ENCODE data around the gene RBBP8.
"Not testable (repeated sequence)": the region's sequence is repeated elsewhere in the genome, so short reads cannot be mapped to it uniquely, and the experiment has no call there.

Gene RBBP8

GRCh38 chr18:22900558-22901238, 32.4 kb upstream of the RBBP8 start:
- H3K9me3 ChIP-seq (ENCODE audit: insufficient read depth, low read length): peaks cover 8% of the 10 kb centered on the region; the same call in 1 of the 2 replicates
- no peaks in the 10 kb centered on the region for H3K79me2 ChIP-seq (ENCODE audit: insufficient read depth, low read length)
- no peak overlapping the region for H3K4me3 ChIP-seq (ENCODE audit: insufficient read depth, low read length, poor library complexity, severe bottlenecking)
- no peaks in the 10 kb centered on the region for H3K36me3 ChIP-seq (ENCODE audit: low read length)
- H3K9ac ChIP-seq (ENCODE audit: low read length): no peak overlapping the region
- H4K20me1 ChIP-seq (ENCODE audit: low read depth, low read length): peaks cover 2% of the 10 kb centered on the region; the same call in 1 of the 2 replicates
- H2AFZ ChIP-seq (ENCODE audit: low read depth, low read length, severe bottlenecking): no peak overlapping the region
- H3K4me2 ChIP-seq (ENCODE audit: low read depth, low read length, poor library complexity, severe bottlenecking): no peak overlapping the region
- no peak overlapping the region for H3K27ac ChIP-seq (ENCODE audit: low read depth, low read length)
- H3K9me2 ChIP-seq (replicated peaks; ENCODE audit: insufficient read depth, low read length): no peaks in the 10 kb centered on the region
- TF ChIP-seq CTCF (IDR thresholded peaks at IDR 0.05; ENCODE audit: insufficient read depth, low read length, poor library complexity, severe bottlenecking) (no peak), EZH2phosphoT487 (conservative IDR thresholded peaks at IDR 0.05; ENCODE audit: low read length) (no peak)
- no peaks in the 10 kb centered on the region for H3F3A ChIP-seq (ENCODE audit: insufficient read depth)
- no peaks in the 10 kb centered on the region for H3K27me3 ChIP-seq (ENCODE audit: low read length)

GRCh38 chr18:22902093-22902492, 31.0 kb upstream of the RBBP8 start:
- peaks cover 8% of the 10 kb centered on the region; the same call in 1 of the 2 replicates for H3K9me3 ChIP-seq (ENCODE audit: insufficient read depth, low read length)
- no peaks in the 10 kb centered on the region for H3K27me3 ChIP-seq (ENCODE audit: low read length)
- H4K20me1 ChIP-seq (ENCODE audit: low read depth, low read length): peaks cover 2% of the 10 kb centered on the region; the same call in 1 of the 2 replicates
- no peaks in the 10 kb centered on the region for H3K79me2 ChIP-seq (ENCODE audit: insufficient read depth, low read length)
- H3K36me3 ChIP-seq (ENCODE audit: low read length): no peaks in the 10 kb centered on the region
- no peaks in the 10 kb centered on the region for H3F3A ChIP-seq (ENCODE audit: insufficient read depth)
- no peak overlapping the region for H3K4me3 ChIP-seq (ENCODE audit: insufficient read depth, low read length, poor library complexity, severe bottlenecking)
- H3K9ac ChIP-seq (ENCODE audit: low read length): no peak overlapping the region
- H3K9me2 ChIP-seq (replicated peaks; ENCODE audit: insufficient read depth, low read length): no peaks in the 10 kb centered on the region
- H3K27ac ChIP-seq (ENCODE audit: low read depth, low read length): no peak overlapping the region
- H3K4me2 ChIP-seq (ENCODE audit: low read depth, low read length, poor library complexity, severe bottlenecking): no peak overlapping the region
- no peak for TF ChIP-seq CTCF (IDR thresholded peaks at IDR 0.05; ENCODE audit: insufficient read depth, low read length, poor library complexity, severe bottlenecking)
- H2AFZ ChIP-seq (ENCODE audit: low read depth, low read length, severe bottlenecking): no peak overlapping the region

GRCh38 chr18:22903248-22903647, 29.9 kb upstream of the RBBP8 start:
- not testable (repeated sequence) for H4K20me1 ChIP-seq (ENCODE audit: low read depth, low read length); H3K9me3 ChIP-seq (ENCODE audit: insufficient read depth, low read length); H3K79me2 ChIP-seq (ENCODE audit: insufficient read depth, low read length); H3K27me3 ChIP-seq (ENCODE audit: low read length); H3K36me3 ChIP-seq (ENCODE audit: low read length); H3K27ac ChIP-seq (ENCODE audit: low read depth, low read length); H3K9ac ChIP-seq (ENCODE audit: low read length); H3K9me2 ChIP-seq (replicated peaks; ENCODE audit: insufficient read depth, low read length); H2AFZ ChIP-seq (ENCODE audit: low read depth, low read length, severe bottlenecking); H3F3A ChIP-seq (ENCODE audit: insufficient read depth); H3K4me3 ChIP-seq (ENCODE audit: insufficient read depth, low read length, poor library complexity, severe bottlenecking); H3K4me2 ChIP-seq (ENCODE audit: low read depth, low read length, poor library complexity, severe bottlenecking)

GRCh38 chr18:22912149-22912548, 21.0 kb upstream of the RBBP8 start:
- Histone ChIP-seq H3F3A (ENCODE audit: insufficient read depth) (no peaks in the 10 kb centered on the region), H3K79me2 (ENCODE audit: insufficient read depth, low read length) (no peaks in the 10 kb centered on the region), H3K9me3 (ENCODE audit: insufficient read depth, low read length) (no peaks in the 10 kb centered on the region), H3K27ac (ENCODE audit: low read depth, low read length) (no peak overlapping the region), H3K4me2 (ENCODE audit: low read depth, low read length, poor library complexity, severe bottlenecking) (no peak overlapping the region), H3K9me2 (replicated peaks; ENCODE audit: insufficient read depth, low read length) (no peaks in the 10 kb centered on the region), H2AFZ (ENCODE audit: low read depth, low read length, severe bottlenecking) (no peak overlapping the region), H3K27me3 (ENCODE audit: low read length) (no peaks in the 10 kb centered on the region), H4K20me1 (ENCODE audit: low read depth, low read length) (no peaks in the 10 kb centered on the region), H3K4me3 (ENCODE audit: insufficient read depth, low read length, poor library complexity, severe bottlenecking) (no peak overlapping the region), H3K9ac (ENCODE audit: low read length) (no peak overlapping the region), H3K36me3 (ENCODE audit: low read length) (no peaks in the 10 kb centered on the region)
- TF ChIP-seq EZH2phosphoT487 (conservative IDR thresholded peaks at IDR 0.05; ENCODE audit: low read length) (no peak), CTCF (IDR thresholded peaks at IDR 0.05; ENCODE audit: insufficient read depth, low read length, poor library complexity, severe bottlenecking) (no peak)
